ENCODE data around the gene MIS18A.

DNA sequence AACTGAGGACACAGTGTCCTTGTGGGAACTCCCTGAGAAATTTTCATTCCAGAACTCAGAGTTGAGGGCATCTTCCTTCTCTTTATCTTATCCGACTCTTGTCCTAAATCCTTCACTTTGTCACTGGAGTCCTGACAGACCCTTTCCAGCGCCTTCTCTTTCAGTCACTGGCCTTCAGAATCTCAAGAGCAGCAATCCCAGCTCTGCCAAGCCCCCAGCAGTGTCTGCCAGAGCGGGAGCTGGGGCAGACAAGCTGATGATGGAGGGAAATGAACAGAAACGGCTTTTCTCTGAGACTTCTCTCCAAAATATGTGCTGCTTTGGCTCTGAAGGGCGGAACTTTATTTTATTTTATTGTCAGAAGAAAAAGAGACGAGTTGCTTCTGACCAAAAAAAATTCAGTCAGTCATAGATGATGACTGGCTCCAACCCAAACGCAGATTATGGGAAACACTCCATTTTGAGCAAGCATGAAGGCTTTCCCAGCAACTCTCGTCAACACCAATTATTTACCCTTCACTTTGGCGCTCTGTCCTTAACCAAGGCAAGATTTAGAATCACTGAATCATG, 32.2 kb downstream of the MIS18A start:
- no peak for TF ChIP-seq EZH2 (IDR thresholded peaks at IDR 0.05; ENCODE audit: low read depth)
- TF ChIP-seq, protein P1, sequence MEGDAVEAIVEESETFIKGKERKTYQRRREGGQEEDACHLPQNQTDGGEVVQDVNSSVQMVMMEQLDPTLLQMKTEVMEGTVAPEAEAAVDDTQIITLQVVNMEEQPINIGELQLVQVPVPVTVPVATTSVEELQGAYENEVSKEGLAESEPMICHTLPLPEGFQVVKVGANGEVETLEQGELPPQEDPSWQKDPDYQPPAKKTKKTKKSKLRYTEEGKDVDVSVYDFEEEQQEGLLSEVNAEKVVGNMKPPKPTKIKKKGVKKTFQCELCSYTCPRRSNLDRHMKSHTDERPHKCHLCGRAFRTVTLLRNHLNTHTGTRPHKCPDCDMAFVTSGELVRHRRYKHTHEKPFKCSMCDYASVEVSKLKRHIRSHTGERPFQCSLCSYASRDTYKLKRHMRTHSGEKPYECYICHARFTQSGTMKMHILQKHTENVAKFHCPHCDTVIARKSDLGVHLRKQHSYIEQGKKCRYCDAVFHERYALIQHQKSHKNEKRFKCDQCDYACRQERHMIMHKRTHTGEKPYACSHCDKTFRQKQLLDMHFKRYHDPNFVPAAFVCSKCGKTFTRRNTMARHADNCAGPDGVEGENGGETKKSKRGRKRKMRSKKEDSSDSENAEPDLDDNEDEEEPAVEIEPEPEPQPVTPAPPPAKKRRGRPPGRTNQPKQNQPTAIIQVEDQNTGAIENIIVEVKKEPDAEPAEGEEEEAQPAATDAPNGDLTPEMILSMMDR (conservative IDR thresholded peaks at IDR 0.05), result no peak
